Peyer's patch (tissue), 4 donors: ENCODE measurements around the gene PRRC2B. TPM values are rescaled to one million over a fixed set of nuclear protein-coding genes. Genes with fewer than 3 reads are reported as not detected.
A peak's percentile ranks its signal among the peaks of the same experiment; 100 is the strongest.

ENCODE experiments used
- DNase-seq, 3 donors: peaks; one replicate each; pipeline ENCODE4 v3.0.0-alpha.2; 2017 to 2019
- H3K27ac ChIP-seq, 4 donors: fragments of 200-600 bp; sonication (generic); one replicate each; pipeline ENCODE4 v1.5.1; 2016 to 2019
- H3K27me3 ChIP-seq, 2 donors: fragments of 200-600 bp; sonication (generic); one replicate each; pipeline ENCODE4 v1.5.1; 2019
- H3K36me3 ChIP-seq, 3 donors: fragments of 200-600 bp; sonication (generic); one replicate each; pipeline ENCODE4 v1.5.1; 2016 to 2019
- H3K4me1 ChIP-seq, 4 donors: fragments of 200-600 bp; sonication (generic); one replicate each; pipeline ENCODE4 v1.5.1; 2016 to 2019
- H3K4me3 ChIP-seq, 4 donors: fragments of 200-600 bp; sonication (generic); 1 replicate in 3 of 4; 2 replicates in 1 of 4; pipeline ENCODE4 v1.5.1; 2016 to 2019; ENCODE audit warnings: mild to moderate bottlenecking in 1 of 4
- H3K9me3 ChIP-seq, 4 donors: fragments of 200-600 bp; sonication (generic); one replicate each; pipeline ENCODE4 v1.5.1; 2016 to 2019; ENCODE audit warnings: mild to moderate bottlenecking in 1 of 4
- POLR2A ChIP-seq, 2 donors: fragments of 450-650 bp; IDR thresholded peaks; one replicate each; pipeline ENCODE4 v1.5.1; 2017; ENCODE audit warnings: antibody characterized with exemption in 2 of 2, mild to moderate bottlenecking in 2 of 2, moderate library complexity in 2 of 2
- total RNA-seq, 4 donors: library from RNA; depleted of rRNA; stranded (reverse); fragments of >200 nt; gene quantifications; one replicate each; pipeline ENCODE4 v1.1.0, GENCODE V29; 2016
- TF ChIP-seq, protein P1 (sequence below), 6 experiments: fragments of 450-650 bp in 4 of 6; fragments of 200-600 bp in 2 of 6; sonication (generic) in 1 of 6; IDR thresholded peaks; one replicate each; pipeline ENCODE4 v1.5.1; 2017 to 2019; ENCODE audit warnings: antibody characterized with exemption in 6 of 6, mild to moderate bottlenecking in 3 of 6, moderate library complexity in 1 of 6

PRRC2B gene
- total RNA-seq, 4 donors from 2014 or later: 109 to 174 (median 149) TPM

DNA sequence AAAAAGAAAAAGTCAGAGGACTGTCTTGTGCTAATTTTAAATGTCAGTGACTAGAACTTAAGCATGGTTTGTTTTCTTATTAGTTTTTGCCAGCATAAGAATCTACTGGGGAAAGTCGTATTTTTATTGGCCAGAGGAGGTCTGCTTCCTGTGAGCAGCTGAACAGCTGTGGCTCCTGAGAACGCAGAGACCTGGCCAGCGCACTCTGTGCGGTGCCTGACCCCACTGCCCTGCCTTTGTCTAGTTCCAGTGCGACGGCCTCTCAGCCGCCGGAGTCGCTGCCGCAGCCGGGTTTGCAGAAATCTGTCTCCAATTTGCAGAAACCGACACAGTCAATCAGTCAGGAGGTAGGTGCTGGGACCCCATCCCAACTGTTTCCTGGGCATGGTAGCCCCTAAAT lies 42.5 kb downstream of the PRRC2B start:
- no peak for TF ChIP-seq POLR2A (IDR thresholded peaks at IDR 0.05)
- TF ChIP-seq, protein P1, sequence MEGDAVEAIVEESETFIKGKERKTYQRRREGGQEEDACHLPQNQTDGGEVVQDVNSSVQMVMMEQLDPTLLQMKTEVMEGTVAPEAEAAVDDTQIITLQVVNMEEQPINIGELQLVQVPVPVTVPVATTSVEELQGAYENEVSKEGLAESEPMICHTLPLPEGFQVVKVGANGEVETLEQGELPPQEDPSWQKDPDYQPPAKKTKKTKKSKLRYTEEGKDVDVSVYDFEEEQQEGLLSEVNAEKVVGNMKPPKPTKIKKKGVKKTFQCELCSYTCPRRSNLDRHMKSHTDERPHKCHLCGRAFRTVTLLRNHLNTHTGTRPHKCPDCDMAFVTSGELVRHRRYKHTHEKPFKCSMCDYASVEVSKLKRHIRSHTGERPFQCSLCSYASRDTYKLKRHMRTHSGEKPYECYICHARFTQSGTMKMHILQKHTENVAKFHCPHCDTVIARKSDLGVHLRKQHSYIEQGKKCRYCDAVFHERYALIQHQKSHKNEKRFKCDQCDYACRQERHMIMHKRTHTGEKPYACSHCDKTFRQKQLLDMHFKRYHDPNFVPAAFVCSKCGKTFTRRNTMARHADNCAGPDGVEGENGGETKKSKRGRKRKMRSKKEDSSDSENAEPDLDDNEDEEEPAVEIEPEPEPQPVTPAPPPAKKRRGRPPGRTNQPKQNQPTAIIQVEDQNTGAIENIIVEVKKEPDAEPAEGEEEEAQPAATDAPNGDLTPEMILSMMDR (IDR thresholded peaks at IDR 0.05): no peak
- no peaks in the 10 kb centered on the region for H3K9me3 ChIP-seq
- H3K27ac ChIP-seq: no peak overlapping the region
- peaks cover 2 to 9% (median 5%) of the 10 kb centered on the region in 4 donors for H3K4me1 ChIP-seq
- no peaks in the 10 kb centered on the region for H3K27me3 ChIP-seq
- H3K36me3 ChIP-seq: peaks cover 0 to 90% (median 0%) of the 10 kb centered on the region in 3 donors
- H3K4me3 ChIP-seq: no peak overlapping the region
- no peak for DNase-seq

DNA sequence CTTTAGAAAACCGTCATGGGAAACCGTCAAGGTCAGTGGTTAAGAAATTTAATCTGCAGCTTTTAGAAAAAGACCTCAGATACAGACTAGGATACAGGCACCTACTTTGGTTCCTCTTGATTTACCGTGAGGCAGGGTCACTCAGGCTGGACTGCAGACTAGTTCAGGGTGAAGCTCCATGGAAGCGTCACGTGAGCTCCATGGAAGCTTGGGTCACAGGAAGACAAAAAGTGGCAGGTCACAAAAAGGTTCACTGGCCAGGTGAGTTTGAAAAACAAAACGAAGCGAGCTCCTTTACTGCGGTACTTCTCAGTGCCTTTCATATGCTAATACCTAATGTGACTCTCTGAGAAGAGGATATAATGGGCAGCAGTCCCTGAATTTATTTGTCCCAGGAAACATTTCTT lies 43.0 kb downstream of the PRRC2B start:
- no peak for DNase-seq
- no peak for TF ChIP-seq POLR2A (IDR thresholded peaks at IDR 0.05)
- TF ChIP-seq, protein P1 (IDR thresholded peaks at IDR 0.05): no peak
- no peaks in the 10 kb centered on the region for H3K27me3 ChIP-seq
- H3K36me3 ChIP-seq: peaks cover 0 to 91% (median 0%) of the 10 kb centered on the region in 3 donors
- H3K27ac ChIP-seq: no peak overlapping the region
- H3K9me3 ChIP-seq: no peaks in the 10 kb centered on the region
- no peak overlapping the region for H3K4me3 ChIP-seq
- peaks cover 3 to 11% (median 6%) of the 10 kb centered on the region in 4 donors for H3K4me1 ChIP-seq

DNA sequence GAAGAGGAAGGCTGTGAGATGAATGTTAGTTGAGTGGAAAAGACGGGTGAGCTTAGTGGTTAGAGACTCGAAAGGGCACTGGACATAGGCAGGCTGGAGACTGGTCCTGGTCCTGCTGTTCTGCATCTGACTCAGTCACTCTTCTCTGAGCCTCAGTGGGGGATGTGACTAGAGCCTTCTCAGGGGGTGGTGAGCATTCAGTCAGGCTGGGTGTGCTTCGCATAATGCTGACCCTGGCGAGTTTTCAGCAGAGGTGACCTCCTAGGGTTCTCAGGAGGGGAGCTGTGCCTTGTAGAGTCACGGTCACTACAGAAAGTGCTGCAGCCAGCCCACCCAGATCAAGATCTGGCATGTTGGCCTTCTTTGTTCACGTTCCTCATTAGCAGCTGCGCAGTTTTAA lies 44.3 kb downstream of the PRRC2B start:
- TF ChIP-seq, protein P1 (IDR thresholded peaks at IDR 0.05): no peak
- no peak for TF ChIP-seq POLR2A (IDR thresholded peaks at IDR 0.05)
- Histone ChIP-seq H3K27me3 (no peaks in the 10 kb centered on the region), H3K4me3 (no peak overlapping the region), H3K27ac (no peak overlapping the region), H3K36me3 (peaks cover 0 to 88% (median 0%) of the 10 kb centered on the region in 3 donors), H3K9me3 (no peaks in the 10 kb centered on the region), H3K4me1 (peaks cover 3 to 8% (median 6%) of the 10 kb centered on the region in 4 donors)
- no peak for DNase-seq

- Histone ChIP-seq H3K4me1 (peaks cover 3 to 7% (median 5%) of the 10 kb centered on the region in 4 donors), H3K9me3 (no peaks in the 10 kb centered on the region), H3K27ac (no peak overlapping the region), H3K4me3 (no peak overlapping the region), H3K27me3 (no peaks in the 10 kb centered on the region), H3K36me3 (peaks cover 0 to 88% (median 0%) of the 10 kb centered on the region in 3 donors)
- DNase-seq: no peak
- no peak for TF ChIP-seq POLR2A (IDR thresholded peaks at IDR 0.05)
- TF ChIP-seq, protein P1 (IDR thresholded peaks at IDR 0.05): no peak
Observed at GRCh38 chr9:131439224-131439623, 45.3 kb downstream of the PRRC2B start.

DNA sequence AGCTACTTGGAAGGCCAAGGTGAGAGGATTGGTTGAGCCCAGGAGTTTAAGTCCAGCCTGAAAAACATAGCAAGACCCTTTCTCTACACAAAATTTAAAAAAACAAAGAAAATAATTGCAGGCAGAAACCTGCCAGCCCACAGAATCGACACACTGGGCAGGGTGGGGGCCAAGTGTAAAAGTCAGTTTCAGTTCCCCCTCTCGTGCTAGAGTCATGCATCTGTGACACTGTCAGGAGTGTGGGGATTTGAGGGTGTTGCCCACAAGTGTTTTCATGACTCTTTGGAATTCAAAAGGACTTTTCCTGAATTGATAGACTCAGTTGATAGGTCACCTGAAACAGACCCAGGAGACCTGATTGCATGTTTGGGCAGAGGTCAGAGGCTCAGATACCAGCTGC lies 47.6 kb downstream of the PRRC2B start:
- H3K4me1 ChIP-seq: peaks cover 3 to 7% (median 5%) of the 10 kb centered on the region in 4 donors
- peak overlapping the region in 2 of 4 donors; percentile 8 to 22 for H3K27ac ChIP-seq
- H3K27me3 ChIP-seq: no peaks in the 10 kb centered on the region
- peaks cover 0 to 89% (median 0%) of the 10 kb centered on the region in 3 donors for H3K36me3 ChIP-seq
- H3K4me3 ChIP-seq: no peak overlapping the region
- H3K9me3 ChIP-seq: no peaks in the 10 kb centered on the region
- peak in 2 of 3 donors; percentile 50 to 54 for DNase-seq
- no peak for TF ChIP-seq POLR2A (IDR thresholded peaks at IDR 0.05)
- TF ChIP-seq, protein P1 (IDR thresholded peaks at IDR 0.05): no peak

GRCh38 chr9:131442351-131442750 lies 48.5 kb downstream of the PRRC2B start:
- Histone ChIP-seq H3K4me1 (peaks cover 3 to 7% (median 5%) of the 10 kb centered on the region in 4 donors), H3K36me3 (peaks cover 0 to 93% (median 0%) of the 10 kb centered on the region in 3 donors), H3K27me3 (no peaks in the 10 kb centered on the region), H3K4me3 (no peak overlapping the region), H3K9me3 (no peaks in the 10 kb centered on the region), H3K27ac (no peak overlapping the region)
- TF ChIP-seq, protein P1 (IDR thresholded peaks at IDR 0.05): no peak
- TF ChIP-seq POLR2A (IDR thresholded peaks at IDR 0.05): no peak
- DNase-seq: peak in 1 of 3 donors; percentile 58
